ENCODE data around the gene FRMD4B.
"Not testable (repeated sequence)": the region's sequence is repeated elsewhere in the genome, so short reads cannot be mapped to it uniquely, and the experiment has no call there.

Gene FRMD4B

GRCh38 chr3:69240651-69241568 is 145.0 kb downstream of the FRMD4B start:
- no peak for DNase-seq (ENCODE audit: low read depth)

- no peak for DNase-seq (ENCODE audit: low read depth)
Measured at GRCh38 chr3:69239063-69239462, 146.8 kb downstream of the FRMD4B start.

GRCh38 chr3:69236812-69237707 is 148.8 kb downstream of the FRMD4B start:
- DNase-seq (ENCODE audit: low read depth) = no peak

GRCh38 chr3:69235882-69236281 is 150.0 kb downstream of the FRMD4B start:
- DNase-seq (ENCODE audit: low read depth) = no peak

GRCh38 chr3:69235227-69235626 is 150.7 kb downstream of the FRMD4B start:
- not testable (repeated sequence) for DNase-seq (ENCODE audit: low read depth)

GRCh38 chr3:69232482-69232881 is 153.4 kb downstream of the FRMD4B start:
- DNase-seq (ENCODE audit: low read depth) = no peak

- no peak for DNase-seq (ENCODE audit: low read depth)
Measured at GRCh38 chr3:69231929-69232440, 153.9 kb downstream of the FRMD4B start.

GRCh38 chr3:69226071-69226470 is 159.8 kb downstream of the FRMD4B start:
- no peak for DNase-seq (ENCODE audit: low read depth)

GRCh38 chr3:69219101-69219708 is 166.7 kb downstream of the FRMD4B start:
- DNase-seq (ENCODE audit: low read depth) = no peak

GRCh38 chr3:69218079-69218478 is 167.8 kb downstream of the FRMD4B start:
- no peak for DNase-seq (ENCODE audit: low read depth)

- no peak for DNase-seq (ENCODE audit: low read depth)
Measured at GRCh38 chr3:69216981-69217380, 168.9 kb downstream of the FRMD4B start.

- no peak for DNase-seq (ENCODE audit: low read depth)
Measured at GRCh38 chr3:69214241-69214640, 171.6 kb downstream of the FRMD4B start.

- peak; percentile 39 for DNase-seq (ENCODE audit: low read depth)
Measured at GRCh38 chr3:69212411-69213160, 173.3 kb downstream of the FRMD4B start.

GRCh38 chr3:69210068-69210730 is 175.7 kb downstream of the FRMD4B start:
- no peak for DNase-seq (ENCODE audit: low read depth)

- no peak for DNase-seq (ENCODE audit: low read depth)
Measured at GRCh38 chr3:69209413-69209812, 176.5 kb downstream of the FRMD4B start.

- no peak for DNase-seq (ENCODE audit: low read depth)
Measured at GRCh38 chr3:69207031-69207430, 178.9 kb downstream of the FRMD4B start.

- no peak for DNase-seq (ENCODE audit: low read depth)
Measured at GRCh38 chr3:69205385-69205784, 180.5 kb downstream of the FRMD4B start.

- no peak for DNase-seq (ENCODE audit: low read depth)
Measured at GRCh38 chr3:69204315-69204957, 181.5 kb downstream of the FRMD4B start.

- no peak for DNase-seq (ENCODE audit: low read depth)
Measured at GRCh38 chr3:69203631-69204314, 182.1 kb downstream of the FRMD4B start.

- no peak for DNase-seq (ENCODE audit: low read depth)
Measured at GRCh38 chr3:69201658-69202057, 184.2 kb downstream of the FRMD4B start.
